A673 (cell line): ENCODE data around the gene FES. TPM values are rescaled to one million over a fixed set of nuclear protein-coding genes. Genes with fewer than 3 reads are reported as not detected.

ENCODE experiments used
- BruUV-seq: library from RNA; stranded (reverse); fragments of 400-500 nt; replicated peaks from 2 replicates; lab custom pipeline; 2021; lab: Mats Ljungman, UMichigan
- CTCF ChIA-PET: fragments of 300-600 bp; sonication (Branson Sonifier 250); formaldehyde crosslinking; loops from one replicate; lab custom pipeline; 2022; ENCODE audit warnings: antibody characterized with exemption; lab: Charles Lee
- POLR2A ChIA-PET: fragments of 300-600 bp; sonication (Branson Sonifier 250); formaldehyde crosslinking; loops from one replicate; lab custom pipeline; 2022; ENCODE audit warnings: antibody characterized with exemption; ENCODE audit not compliant: low non-redundant PET; lab: Charles Lee
- DNase-seq: peaks from one replicate; pipeline ENCODE4 v3.0.0-alpha.2; 2015; ENCODE audit warnings: low spot score
- H3K27ac ChIP-seq: fragments of 200-600 bp; sonication (generic); 2 replicates; pipeline ENCODE4 v1.5.1; 2016; ENCODE audit warnings: mixed run types, low read depth, mild to moderate bottlenecking, mixed read lengths, antibody characterized with exemption, low read length; ENCODE audit not compliant: poor library complexity, severe bottlenecking
- H3K27me3 ChIP-seq: fragments of 200-600 bp; sonication (generic); replicated peaks from 2 replicates; pipeline ENCODE4 v1.6.1; 2017; ENCODE audit warnings: mixed run types, low read depth, mild to moderate bottlenecking, mixed read lengths, antibody characterized with exemption, low read length; ENCODE audit not compliant: insufficient read depth, poor library complexity
- H3K36me3 ChIP-seq: fragments of 200-600 bp; sonication (generic); 2 replicates; pipeline ENCODE4 v1.6.1; 2016; ENCODE audit warnings: mixed run types, mild to moderate bottlenecking, mixed read lengths, antibody characterized with exemption, low read length; ENCODE audit not compliant: insufficient read depth, poor library complexity, severe bottlenecking
- H3K4me1 ChIP-seq: fragments of 200-600 bp; sonication (generic); 2 replicates; pipeline ENCODE4 v1.6.1; 2017; ENCODE audit warnings: mixed run types, mild to moderate bottlenecking, mixed read lengths, antibody characterized with exemption, low read length; ENCODE audit not compliant: insufficient read depth, poor library complexity, severe bottlenecking
- H3K4me3 ChIP-seq: fragments of 200-600 bp; sonication (generic); 2 replicates; pipeline ENCODE4 v1.5.1; 2016; ENCODE audit warnings: low read depth, mixed run types, mild to moderate bottlenecking, mixed read lengths, low read length; ENCODE audit not compliant: poor library complexity, severe bottlenecking
- H3K9me3 ChIP-seq: fragments of 200-600 bp; sonication (generic); 2 replicates; pipeline ENCODE4 v1.6.1; 2016; ENCODE audit warnings: mixed run types, low read depth, mild to moderate bottlenecking, mixed read lengths, antibody characterized with exemption, low read length; ENCODE audit not compliant: poor library complexity, severe bottlenecking
- CTCF ChIP-seq: fragments of 300-800, 200-600 bp; sonication (generic); conservative IDR thresholded peaks from 2 replicates; pipeline ENCODE4 v1.5.1; 2017; ENCODE audit warnings: low read depth, mild to moderate bottlenecking, antibody characterized with exemption, low read length, moderate library complexity, mixed read lengths
- EZH2 ChIP-seq: fragments of 200-600 bp; sonication (generic); IDR thresholded peaks from 2 replicates; pipeline ENCODE4 v1.6.1; 2017; ENCODE audit warnings: borderline replicate concordance, low read depth, mild to moderate bottlenecking, mixed read lengths, antibody characterized with exemption, low read length; ENCODE audit not compliant: poor library complexity, severe bottlenecking
- intact Hi-C: fragments of 100-400 bp; cut with micrococcal nuclease; formaldehyde crosslinking; loops from one replicate; pipeline ENCODE4 v1.10.0; 2022; ENCODE audit not compliant: unreplicated experiment
- total RNA-seq: library from RNA; stranded (reverse); gene quantifications from 2 replicates; pipeline ENCODE4 v1.2.3, GENCODE V29; 2021

FES gene
- total RNA-seq, 1 experiment from 2014 or later = 3.8 TPM

- CTCF ChIA-PET = interaction anchor here (0.5 to 2.5 kb wide), 5 partner anchors 10 to 565 kb away, joined by 3 to 17 read pairs (median 3); no protein-coding TSS in a partner anchor
- no peak for DNase-seq
- BruUV-seq = no TSS peak
- no peak overlapping the region for H3K27ac ChIP-seq
- POLR2A ChIA-PET = no interaction called here
- no peak overlapping the region for H3K4me3 ChIP-seq
- intact Hi-C loops = loop anchor here (5.0 kb wide), 2 partner anchors 178 to 398 kb away; no protein-coding TSS in a partner anchor
- H3K9me3 ChIP-seq = no peaks in the 10 kb centered on the region
- TF ChIP-seq CTCF = no peak
- no peak for TF ChIP-seq EZH2
- no peaks in the 10 kb centered on the region for H3K4me1 ChIP-seq
- H3K27me3 ChIP-seq = no peaks in the 10 kb centered on the region
- H3K36me3 ChIP-seq = peaks cover 16% of the 10 kb centered on the region
Observed at GRCh38 chr15:90884719-90885431, 571 bp downstream of the FES start.

GRCh38 chr15:90885432-90886290, 1.4 kb downstream of the FES start:
- CTCF ChIA-PET = interaction anchor here (0.5 to 2.5 kb wide), 10 partner anchors 10 to 968 kb away, joined by 3 to 17 read pairs (median 4); partner anchors contain the start of gene BLM
- no peak for TF ChIP-seq EZH2
- TF ChIP-seq CTCF = peak; percentile 98

DNA sequence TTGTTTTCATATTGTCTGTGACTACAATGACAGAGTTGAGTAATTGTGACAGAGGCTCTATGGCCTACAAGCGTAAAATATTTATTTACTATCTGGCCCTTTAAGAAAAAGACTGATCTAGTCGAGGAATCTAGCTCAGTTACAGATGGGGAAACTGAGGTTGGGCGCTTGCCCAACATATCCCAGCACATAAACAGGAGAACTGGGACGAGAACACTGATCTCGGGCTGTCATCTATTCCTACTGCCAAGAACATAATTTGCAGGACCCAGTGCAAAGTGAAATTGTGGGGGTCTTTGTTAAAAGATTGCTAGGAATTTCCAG, 1.9 kb downstream of the FES start:
- TF ChIP-seq EZH2 (no peak), CTCF (0 out of 2 replicates have a peak, but pooled peaks have one; percentile 20)
- intact Hi-C loops = loop anchor here (1.0 to 5.0 kb wide), 4 partner anchors 179 to 566 kb away; no protein-coding TSS in a partner anchor
- Histone ChIP-seq H3K4me3 (no peak overlapping the region), H3K27me3 (no peaks in the 10 kb centered on the region), H3K27ac (no peak overlapping the region), H3K4me1 (no peaks in the 10 kb centered on the region), H3K9me3 (no peaks in the 10 kb centered on the region), H3K36me3 (peaks cover 6% of the 10 kb centered on the region)
- BruUV-seq = no TSS peak
- POLR2A ChIA-PET = no interaction called here
- DNase-seq = no peak
- CTCF ChIA-PET = interaction anchor here (0.5 to 2.5 kb wide), 8 partner anchors 9 to 568 kb away, joined by 3 to 17 read pairs (median 5); partner anchors contain the start of gene BLM

More at GRCh38 chr15:90885432-90886290, 1.4 kb downstream of the FES start:
- no peaks in the 10 kb centered on the region for H3K9me3 ChIP-seq
- DNase-seq = peak; percentile 80
- peaks cover 11% of the 10 kb centered on the region for H3K36me3 ChIP-seq
- H3K4me3 ChIP-seq = no peak overlapping the region
- no TSS peak for BruUV-seq
- no peak overlapping the region for H3K27ac ChIP-seq
- intact Hi-C loops = loop anchor here (1.0 to 5.0 kb wide), 4 partner anchors 178 to 565 kb away; no protein-coding TSS in a partner anchor
- H3K4me1 ChIP-seq = no peaks in the 10 kb centered on the region
- H3K27me3 ChIP-seq = no peaks in the 10 kb centered on the region
- POLR2A ChIA-PET = no interaction called here
